Measurements from ENCODE around the gene COL27A1.

COL27A1 gene

GRCh38 chr9:114272739-114273431 is 117.5 kb downstream of the COL27A1 start:
- DNase-seq (ENCODE audit: low read depth in 3 of 3), result no peak

- DNase-seq (ENCODE audit: low read depth in 3 of 3), result no peak
These were observed 118.1 kb downstream of the COL27A1 start for GRCh38 chr9:114273461-114273881.

DNA sequence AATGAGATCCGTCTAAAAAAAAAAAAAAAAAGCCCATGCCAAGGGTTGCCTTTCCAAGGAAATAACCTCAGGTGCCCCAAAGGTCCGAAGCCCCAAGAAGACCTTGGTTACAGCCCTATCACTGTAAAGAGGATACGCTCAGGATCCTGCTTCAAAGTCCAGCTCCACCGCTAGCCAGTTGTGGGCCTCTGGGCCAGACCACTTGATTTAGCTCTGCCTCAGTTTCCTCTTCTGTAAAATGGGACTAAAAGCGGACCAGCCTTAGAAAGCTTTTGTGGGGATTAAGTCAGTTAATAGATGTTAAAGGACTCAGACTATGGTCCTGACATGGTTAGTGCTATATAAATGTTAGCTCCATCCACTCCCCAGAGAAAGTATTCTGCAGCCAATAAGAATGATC is 118.9 kb downstream of the COL27A1 start:
- DNase-seq (ENCODE audit: low read depth in 3 of 3), result no peak

- no peak for DNase-seq (ENCODE audit: low read depth in 3 of 3)
These were observed 120.1 kb downstream of the COL27A1 start for GRCh38 chr9:114275246-114276004.

DNA sequence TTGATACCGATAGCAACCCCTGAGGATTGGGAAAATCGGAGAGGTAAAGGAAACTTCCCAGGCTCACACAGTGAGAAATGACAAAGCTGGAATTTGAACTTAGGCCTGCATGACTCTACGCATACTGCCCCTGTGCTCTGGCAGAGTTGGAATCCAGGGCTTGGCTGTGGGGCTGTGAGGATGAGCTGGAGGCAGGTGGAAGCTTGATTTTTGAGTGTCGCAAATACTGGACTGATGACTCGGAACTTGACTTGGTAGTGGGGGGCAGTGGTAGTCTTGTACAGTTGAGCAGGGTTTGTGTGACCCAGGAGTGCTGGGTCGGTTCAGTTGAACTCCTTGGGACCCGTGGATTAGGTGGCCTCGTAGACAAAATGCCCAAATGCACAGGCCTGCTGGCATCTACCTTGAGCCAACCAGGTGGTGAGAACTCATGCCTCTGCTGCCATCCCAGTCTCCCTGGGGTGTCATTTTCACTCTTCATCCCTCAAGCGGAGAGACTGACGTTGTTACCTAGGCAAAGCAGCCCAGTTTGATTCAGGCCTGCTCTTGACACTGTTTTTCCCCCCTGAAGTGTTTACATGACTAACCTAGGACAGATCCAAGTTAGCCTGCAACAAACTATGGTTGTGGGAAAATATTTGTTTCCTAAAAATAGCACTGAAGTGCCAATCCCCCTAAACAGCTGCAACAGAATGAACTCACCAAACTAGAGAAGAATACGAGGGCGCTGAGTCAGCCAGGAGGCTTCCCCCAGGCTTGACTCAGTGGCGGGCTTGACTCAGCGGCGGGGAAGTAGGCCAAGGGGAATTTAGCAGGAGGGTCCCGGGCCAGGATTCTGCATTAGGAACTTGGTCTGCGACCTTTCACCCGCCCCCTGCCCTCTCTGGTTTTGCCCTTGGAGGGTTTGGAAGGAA is 121.8 kb downstream of the COL27A1 start:
- no peak for DNase-seq (ENCODE audit: low read depth in 3 of 3)

GRCh38 chr9:114278356-114278755 is 123.0 kb downstream of the COL27A1 start:
- DNase-seq (ENCODE audit: low read depth in 3 of 3), result no peak

GRCh38 chr9:114278881-114279570 is 123.7 kb downstream of the COL27A1 start:
- DNase-seq (ENCODE audit: low read depth in 3 of 3), result no peak

DNA sequence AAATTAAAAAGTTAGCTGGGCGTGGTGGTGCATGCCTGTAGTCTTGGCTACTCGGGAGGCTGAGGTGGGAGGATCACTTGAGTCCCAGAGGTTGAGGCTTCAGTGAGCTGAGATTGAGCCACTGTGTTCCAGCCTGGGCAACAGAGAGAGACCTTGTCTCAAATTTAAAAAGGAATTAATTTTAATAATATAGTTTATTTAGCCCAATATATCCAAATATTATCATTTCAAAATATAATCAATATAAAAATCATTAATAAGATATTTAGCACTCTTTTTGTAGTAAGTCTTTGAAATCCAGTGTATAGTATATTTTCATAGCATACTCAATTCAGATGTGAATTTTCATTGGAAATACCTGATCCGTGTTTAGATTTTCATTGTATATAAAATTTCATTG is 124.4 kb downstream of the COL27A1 start:
- DNase-seq (ENCODE audit: low read depth in 3 of 3), result no peak

DNA sequence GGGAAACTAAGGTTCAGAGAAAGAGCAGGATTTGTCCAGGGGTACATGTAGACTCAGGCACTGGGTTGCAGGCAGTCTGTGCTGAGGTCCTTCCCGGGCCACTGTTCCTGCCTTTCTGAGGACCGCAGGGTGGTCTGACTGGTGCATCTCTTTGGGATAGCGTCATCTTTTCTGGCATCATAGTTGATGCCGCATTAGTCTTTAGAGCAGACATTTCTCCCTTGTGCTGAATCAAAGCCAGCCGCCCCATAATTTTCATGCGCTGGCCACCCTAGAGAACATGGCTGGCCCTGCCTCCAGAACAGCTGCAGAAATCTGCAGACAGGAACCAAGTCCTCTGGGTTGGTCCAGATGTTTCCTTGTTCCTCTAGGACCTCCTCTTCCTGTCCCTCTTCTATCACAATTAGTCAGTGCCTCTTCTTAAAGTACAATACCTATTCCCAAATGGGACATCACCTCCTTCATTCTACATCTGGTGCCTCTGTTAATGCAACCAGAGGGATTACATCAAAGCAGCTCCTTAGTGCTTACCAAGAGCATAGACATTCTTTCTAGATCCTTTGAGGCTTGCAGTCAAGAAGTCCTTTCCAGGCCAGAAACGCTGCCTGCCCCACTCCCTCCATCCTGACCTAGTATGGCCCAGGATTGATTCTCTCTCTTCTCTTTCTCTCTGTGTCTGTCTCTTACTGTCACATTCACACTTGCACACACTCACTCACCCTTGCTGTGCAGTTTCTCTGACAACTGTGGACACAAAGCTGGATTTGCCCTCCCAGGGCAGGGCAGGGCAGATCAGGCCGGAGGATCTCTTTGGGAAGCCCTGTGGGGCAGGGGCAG is 125.5 kb downstream of the COL27A1 start:
- DNase-seq (ENCODE audit: low read depth in 3 of 3), result no peak

- DNase-seq (ENCODE audit: low read depth in 3 of 3), result no peak
These were observed 126.3 kb downstream of the COL27A1 start for GRCh38 chr9:114281473-114282103.

GRCh38 chr9:114282104-114282485 is 126.8 kb downstream of the COL27A1 start:
- no peak for DNase-seq (ENCODE audit: low read depth in 3 of 3)

DNA sequence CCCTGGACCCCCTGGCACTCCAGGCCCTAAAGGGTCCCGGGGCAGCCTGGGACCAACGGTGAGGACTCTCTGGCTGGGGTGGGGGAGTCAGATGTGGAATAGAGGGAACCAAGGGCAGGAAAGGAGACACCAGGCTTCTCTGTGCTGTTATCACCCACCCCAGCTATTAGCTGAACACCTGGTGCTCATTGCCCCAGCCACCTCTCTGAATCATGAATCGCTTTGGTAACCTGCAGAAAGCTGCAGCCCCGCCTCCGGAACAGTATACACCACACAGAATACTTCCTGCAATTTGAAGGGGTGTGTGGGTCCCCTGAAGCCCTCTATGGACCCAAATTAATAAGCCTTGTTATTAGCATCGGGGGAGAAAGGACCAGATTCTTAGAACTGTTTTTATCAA is 127.2 kb downstream of the COL27A1 start:
- no peak for DNase-seq (ENCODE audit: low read depth in 3 of 3)

- DNase-seq (ENCODE audit: low read depth in 3 of 3), result peak in 1 of 3 experiments; percentile 11
These were observed 127.6 kb downstream of the COL27A1 start for GRCh38 chr9:114282926-114283325.

DNA sequence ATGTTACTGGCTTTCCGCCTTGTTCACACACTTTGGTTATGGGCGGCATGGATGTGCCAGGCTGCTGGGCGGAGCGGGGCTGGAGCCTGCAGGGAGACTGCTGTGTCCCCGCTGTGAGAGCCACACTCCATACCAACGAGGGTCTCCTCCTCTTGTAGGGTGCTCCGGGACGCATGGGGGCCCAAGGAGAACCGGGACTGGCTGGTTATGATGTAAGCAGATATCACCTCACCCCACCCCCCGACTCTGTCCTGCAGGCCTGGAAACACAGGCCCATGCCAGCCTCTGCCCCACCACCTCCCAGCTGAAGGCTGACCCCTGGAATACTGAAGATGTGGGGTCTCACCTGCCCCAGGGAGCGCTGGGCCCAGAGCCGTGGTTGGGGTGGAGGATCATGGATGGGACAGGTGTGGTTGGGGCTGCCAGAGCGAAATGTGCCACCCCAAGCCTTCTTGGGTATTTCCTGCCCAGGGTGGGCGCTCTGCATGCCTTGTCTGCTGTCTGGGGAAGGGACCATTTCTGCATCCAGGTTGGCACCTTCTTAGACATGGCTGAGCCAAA is 128.3 kb downstream of the COL27A1 start:
- no peak for DNase-seq (ENCODE audit: low read depth in 3 of 3)

DNA sequence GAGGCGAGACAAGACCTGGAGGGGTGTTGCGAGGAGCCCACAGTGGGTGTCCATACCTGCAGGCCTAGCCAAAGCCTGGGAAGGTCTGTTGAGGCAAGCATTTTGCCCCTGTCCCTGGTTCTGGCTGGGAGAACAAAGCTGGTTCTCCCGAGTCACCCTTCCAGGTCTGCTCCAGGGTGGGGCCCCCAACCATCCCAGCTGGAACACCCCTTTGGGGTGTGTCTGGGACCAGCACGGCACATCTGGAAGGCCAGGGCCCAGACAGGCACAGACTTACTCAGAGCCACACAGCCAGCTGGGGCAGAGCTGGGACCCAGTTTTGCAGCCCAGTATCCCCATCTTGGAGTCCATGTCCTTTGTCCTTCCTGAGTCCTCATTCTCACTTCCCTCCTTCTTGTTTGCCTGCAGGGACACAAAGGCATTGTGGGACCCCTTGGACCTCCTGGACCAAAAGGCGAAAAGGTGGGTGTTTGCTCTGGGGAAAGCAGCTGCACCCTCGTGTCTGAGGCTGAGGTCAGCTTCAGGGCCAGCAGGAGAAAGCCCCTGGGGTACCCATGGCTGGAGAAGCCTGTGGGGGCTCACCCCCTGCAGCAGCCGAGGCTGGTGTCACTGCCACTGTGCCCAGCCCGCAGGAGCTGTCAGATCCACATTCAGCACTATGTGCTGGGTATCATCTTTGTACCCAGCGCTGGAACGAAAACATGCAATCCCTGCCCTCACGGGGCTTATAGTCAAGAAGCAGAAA is 129.2 kb downstream of the COL27A1 start:
- DNase-seq (ENCODE audit: low read depth in 3 of 3), result no peak

DNA sequence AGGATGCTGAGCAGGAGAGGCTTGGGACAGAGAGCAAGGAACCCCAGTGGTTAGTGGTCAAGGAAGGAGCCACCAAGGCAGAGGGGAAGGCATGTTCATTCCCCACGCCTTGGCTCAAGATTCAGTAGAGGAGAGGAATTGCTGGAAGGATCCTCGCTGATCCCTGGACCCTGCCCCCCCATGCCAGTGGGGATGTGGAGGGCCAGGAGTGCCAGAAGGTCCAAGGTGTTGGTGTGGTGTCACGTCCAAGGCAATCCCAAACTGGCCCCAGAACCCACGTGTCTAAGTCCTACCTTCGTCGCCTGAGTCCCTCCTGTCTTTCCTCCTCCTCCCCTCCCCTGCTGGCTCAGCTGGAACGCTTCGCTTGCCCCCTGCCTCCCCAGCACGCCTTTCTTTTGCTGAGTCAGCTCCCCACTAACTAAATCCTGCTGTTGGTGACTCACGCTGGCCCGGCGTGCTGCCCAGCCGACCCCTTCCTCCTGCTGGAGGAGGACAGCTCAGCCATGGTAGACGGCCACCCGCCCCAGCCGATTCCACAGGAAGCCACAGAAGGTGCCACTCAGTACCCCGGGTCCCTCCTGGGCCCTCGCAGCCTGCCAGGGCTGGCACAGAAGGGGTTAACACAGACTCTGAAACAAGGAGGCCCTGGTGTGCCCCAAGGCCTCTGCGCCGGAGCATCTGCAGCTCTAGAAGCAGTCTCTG is 130.0 kb downstream of the COL27A1 start:
- no peak for DNase-seq (ENCODE audit: low read depth in 3 of 3)

- no peak for DNase-seq (ENCODE audit: low read depth in 3 of 3)
These were observed 130.9 kb downstream of the COL27A1 start for GRCh38 chr9:114286146-114286679.

- DNase-seq (ENCODE audit: low read depth in 3 of 3), result no peak
These were observed 131.8 kb downstream of the COL27A1 start for GRCh38 chr9:114287001-114287762.
